NOMO-1 (cell line): ENCODE measurements around the gene PRKAG1.

Experiments
- DNase-seq, 2 experiments: peaks; one replicate each; lab custom pipeline; 2025; ENCODE audit not compliant: unreplicated experiment in 2 of 2; lab: John Stamatoyannopoulos, UW

Gene PRKAG1

GRCh38 chr12:48969833-48970701, 48.5 kb downstream of the PRKAG1 start:
- DNase-seq: no peak

GRCh38 chr12:48969160-48969771, 49.3 kb downstream of the PRKAG1 start:
- DNase-seq: no peak

GRCh38 chr12:48968467-48968866, 50.1 kb downstream of the PRKAG1 start:
- no peak for DNase-seq

- no peak for DNase-seq
Observed at GRCh38 chr12:48967991-48968390, 50.6 kb downstream of the PRKAG1 start.

GRCh38 chr12:48966177-48966895, 52.2 kb downstream of the PRKAG1 start:
- DNase-seq: peak; percentile 19 to 67

GRCh38 chr12:48965298-48965838, 53.2 kb downstream of the PRKAG1 start:
- DNase-seq: no peak

GRCh38 chr12:48961801-48962200, 56.8 kb downstream of the PRKAG1 start:
- no peak for DNase-seq

GRCh38 chr12:48961331-48961730, 57.2 kb downstream of the PRKAG1 start:
- no peak for DNase-seq

- DNase-seq: no peak
Observed at GRCh38 chr12:48960834-48961233, 57.7 kb downstream of the PRKAG1 start.

- DNase-seq: peak; percentile 30 to 37
Observed at GRCh38 chr12:48958049-48958388, 60.6 kb downstream of the PRKAG1 start.

GRCh38 chr12:48957141-48958048, 61.2 kb downstream of the PRKAG1 start, which contains the start of gene ARF3:
ARF3 (minus strand) TSS chr12:48957487; CDS start chr12:48941095, 16,392 bp downstream.
- peak; percentile 92 to 95 for DNase-seq

- peak; percentile 65 to 70 for DNase-seq
Observed at GRCh38 chr12:48956279-48957140, 62.1 kb downstream of the PRKAG1 start.

- peak; percentile 74 to 93 for DNase-seq
Observed at GRCh38 chr12:48954841-48955501, 63.6 kb downstream of the PRKAG1 start.

GRCh38 chr12:48954061-48954460, 64.5 kb downstream of the PRKAG1 start:
- no peak for DNase-seq

- no peak for DNase-seq
Observed at GRCh38 chr12:48952691-48953090, 65.9 kb downstream of the PRKAG1 start.
